Measurements from ENCODE around the gene BRINP1. TPM values are rescaled to one million over a fixed set of nuclear protein-coding genes. Genes with fewer than 3 reads are reported as not detected.

The BRINP1 gene
- total and polyA plus RNA-seq, 2 of the 8 experiments (the other 6 are each of a cell fraction or from before 2014, with no cell fraction given) = 19.5 to 20.5 TPM

DNA sequence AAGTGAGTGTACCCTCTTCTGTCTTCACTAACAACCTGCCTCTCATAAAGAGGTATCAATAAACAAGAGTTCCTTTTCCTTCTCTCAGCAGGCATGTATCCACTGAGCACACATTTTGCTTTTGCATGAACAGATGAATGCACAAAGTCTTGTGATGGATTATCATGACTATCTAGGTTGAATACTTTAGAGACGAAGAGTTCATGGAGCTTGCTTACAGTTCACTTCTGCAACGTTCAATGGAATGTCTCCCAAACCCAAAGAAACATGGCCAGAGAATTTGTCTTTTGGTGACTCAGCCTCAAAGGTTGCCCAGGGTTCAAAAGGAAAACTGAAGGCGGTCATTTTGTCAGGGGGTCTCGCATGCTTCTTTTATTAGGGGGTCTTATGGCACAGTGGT is 55.4 kb downstream of the BRINP1 start (continued):
- TF ChIP-seq, protein P1, sequence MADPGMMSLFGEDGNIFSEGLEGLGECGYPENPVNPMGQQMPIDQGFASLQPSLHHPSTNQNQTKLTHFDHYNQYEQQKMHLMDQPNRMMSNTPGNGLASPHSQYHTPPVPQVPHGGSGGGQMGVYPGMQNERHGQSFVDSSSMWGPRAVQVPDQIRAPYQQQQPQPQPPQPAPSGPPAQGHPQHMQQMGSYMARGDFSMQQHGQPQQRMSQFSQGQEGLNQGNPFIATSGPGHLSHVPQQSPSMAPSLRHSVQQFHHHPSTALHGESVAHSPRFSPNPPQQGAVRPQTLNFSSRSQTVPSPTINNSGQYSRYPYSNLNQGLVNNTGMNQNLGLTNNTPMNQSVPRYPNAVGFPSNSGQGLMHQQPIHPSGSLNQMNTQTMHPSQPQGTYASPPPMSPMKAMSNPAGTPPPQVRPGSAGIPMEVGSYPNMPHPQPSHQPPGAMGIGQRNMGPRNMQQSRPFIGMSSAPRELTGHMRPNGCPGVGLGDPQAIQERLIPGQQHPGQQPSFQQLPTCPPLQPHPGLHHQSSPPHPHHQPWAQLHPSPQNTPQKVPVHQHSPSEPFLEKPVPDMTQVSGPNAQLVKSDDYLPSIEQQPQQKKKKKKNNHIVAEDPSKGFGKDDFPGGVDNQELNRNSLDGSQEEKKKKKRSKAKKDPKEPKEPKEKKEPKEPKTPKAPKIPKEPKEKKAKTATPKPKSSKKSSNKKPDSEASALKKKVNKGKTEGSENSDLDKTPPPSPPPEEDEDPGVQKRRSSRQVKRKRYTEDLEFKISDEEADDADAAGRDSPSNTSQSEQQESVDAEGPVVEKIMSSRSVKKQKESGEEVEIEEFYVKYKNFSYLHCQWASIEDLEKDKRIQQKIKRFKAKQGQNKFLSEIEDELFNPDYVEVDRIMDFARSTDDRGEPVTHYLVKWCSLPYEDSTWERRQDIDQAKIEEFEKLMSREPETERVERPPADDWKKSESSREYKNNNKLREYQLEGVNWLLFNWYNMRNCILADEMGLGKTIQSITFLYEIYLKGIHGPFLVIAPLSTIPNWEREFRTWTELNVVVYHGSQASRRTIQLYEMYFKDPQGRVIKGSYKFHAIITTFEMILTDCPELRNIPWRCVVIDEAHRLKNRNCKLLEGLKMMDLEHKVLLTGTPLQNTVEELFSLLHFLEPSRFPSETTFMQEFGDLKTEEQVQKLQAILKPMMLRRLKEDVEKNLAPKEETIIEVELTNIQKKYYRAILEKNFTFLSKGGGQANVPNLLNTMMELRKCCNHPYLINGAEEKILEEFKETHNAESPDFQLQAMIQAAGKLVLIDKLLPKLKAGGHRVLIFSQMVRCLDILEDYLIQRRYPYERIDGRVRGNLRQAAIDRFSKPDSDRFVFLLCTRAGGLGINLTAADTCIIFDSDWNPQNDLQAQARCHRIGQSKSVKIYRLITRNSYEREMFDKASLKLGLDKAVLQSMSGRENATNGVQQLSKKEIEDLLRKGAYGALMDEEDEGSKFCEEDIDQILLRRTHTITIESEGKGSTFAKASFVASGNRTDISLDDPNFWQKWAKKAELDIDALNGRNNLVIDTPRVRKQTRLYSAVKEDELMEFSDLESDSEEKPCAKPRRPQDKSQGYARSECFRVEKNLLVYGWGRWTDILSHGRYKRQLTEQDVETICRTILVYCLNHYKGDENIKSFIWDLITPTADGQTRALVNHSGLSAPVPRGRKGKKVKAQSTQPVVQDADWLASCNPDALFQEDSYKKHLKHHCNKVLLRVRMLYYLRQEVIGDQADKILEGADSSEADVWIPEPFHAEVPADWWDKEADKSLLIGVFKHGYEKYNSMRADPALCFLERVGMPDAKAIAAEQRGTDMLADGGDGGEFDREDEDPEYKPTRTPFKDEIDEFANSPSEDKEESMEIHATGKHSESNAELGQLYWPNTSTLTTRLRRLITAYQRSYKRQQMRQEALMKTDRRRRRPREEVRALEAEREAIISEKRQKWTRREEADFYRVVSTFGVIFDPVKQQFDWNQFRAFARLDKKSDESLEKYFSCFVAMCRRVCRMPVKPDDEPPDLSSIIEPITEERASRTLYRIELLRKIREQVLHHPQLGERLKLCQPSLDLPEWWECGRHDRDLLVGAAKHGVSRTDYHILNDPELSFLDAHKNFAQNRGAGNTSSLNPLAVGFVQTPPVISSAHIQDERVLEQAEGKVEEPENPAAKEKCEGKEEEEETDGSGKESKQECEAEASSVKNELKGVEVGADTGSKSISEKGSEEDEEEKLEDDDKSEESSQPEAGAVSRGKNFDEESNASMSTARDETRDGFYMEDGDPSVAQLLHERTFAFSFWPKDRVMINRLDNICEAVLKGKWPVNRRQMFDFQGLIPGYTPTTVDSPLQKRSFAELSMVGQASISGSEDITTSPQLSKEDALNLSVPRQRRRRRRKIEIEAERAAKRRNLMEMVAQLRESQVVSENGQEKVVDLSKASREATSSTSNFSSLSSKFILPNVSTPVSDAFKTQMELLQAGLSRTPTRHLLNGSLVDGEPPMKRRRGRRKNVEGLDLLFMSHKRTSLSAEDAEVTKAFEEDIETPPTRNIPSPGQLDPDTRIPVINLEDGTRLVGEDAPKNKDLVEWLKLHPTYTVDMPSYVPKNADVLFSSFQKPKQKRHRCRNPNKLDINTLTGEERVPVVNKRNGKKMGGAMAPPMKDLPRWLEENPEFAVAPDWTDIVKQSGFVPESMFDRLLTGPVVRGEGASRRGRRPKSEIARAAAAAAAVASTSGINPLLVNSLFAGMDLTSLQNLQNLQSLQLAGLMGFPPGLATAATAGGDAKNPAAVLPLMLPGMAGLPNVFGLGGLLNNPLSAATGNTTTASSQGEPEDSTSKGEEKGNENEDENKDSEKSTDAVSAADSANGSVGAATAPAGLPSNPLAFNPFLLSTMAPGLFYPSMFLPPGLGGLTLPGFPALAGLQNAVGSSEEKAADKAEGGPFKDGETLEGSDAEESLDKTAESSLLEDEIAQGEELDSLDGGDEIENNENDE (IDR thresholded peaks at IDR 0.05; ENCODE audit: insufficient replicate concordance, low read length) = no peak
- TF ChIP-seq TBP (IDR thresholded peaks at IDR 0.05; ENCODE audit: low read depth, low read length) = no peak
- no peak for TF ChIP-seq SIN3A (conservative IDR thresholded peaks at IDR 0.05 in 1 of 2, IDR thresholded peaks at IDR 0.05 in 1 of 2; ENCODE audit: low read depth in 1 of 2, low read length in 2 of 2)
- TF ChIP-seq BRCA1 (IDR thresholded peaks at IDR 0.05; ENCODE audit: low read depth, low read length) = no peak
- no peak for TF ChIP-seq ZNF274 (IDR thresholded peaks at IDR 0.05; ENCODE audit: borderline replicate concordance, extremely low read depth, low read length)
- no peak for TF ChIP-seq CHD2 (IDR thresholded peaks at IDR 0.05; ENCODE audit: low read length)
- TF ChIP-seq FOSL1 (IDR thresholded peaks at IDR 0.05; ENCODE audit: insufficient read depth, low read depth, low read length) = no peak
- TF ChIP-seq KDM4A (IDR thresholded peaks at IDR 0.05; ENCODE audit: low read depth, low read length, severe bottlenecking) = no peak
- no peak for TF ChIP-seq EGR1 (IDR thresholded peaks at IDR 0.05; ENCODE audit: borderline replicate concordance, low read depth, low read length)
- TF ChIP-seq KDM1A (IDR thresholded peaks at IDR 0.05; ENCODE audit: borderline replicate concordance, low read length) = no peak
- TF ChIP-seq, protein P2, sequence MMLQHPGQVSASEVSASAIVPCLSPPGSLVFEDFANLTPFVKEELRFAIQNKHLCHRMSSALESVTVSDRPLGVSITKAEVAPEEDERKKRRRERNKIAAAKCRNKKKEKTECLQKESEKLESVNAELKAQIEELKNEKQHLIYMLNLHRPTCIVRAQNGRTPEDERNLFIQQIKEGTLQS (IDR thresholded peaks at IDR 0.05; ENCODE audit: insufficient read depth, low read depth, low read length) = no peak
